ENCODE results near the gene PTPN6. TPM values are rescaled to one million over a fixed set of nuclear protein-coding genes. Genes with fewer than 3 reads are reported as not detected.
A peak's percentile ranks its signal among the peaks of the same experiment; 100 is the strongest.

Gene PTPN6
- total and polyA plus RNA-seq, 12 donors: 2.9 to 32.5 (median 5.8) TPM

GRCh38 chr12:6936636-6937480, 14.3 kb upstream of the PTPN6 start:
- intact Hi-C loops (cut with DNase I): loop anchor here in 1 of 10 donors (5.0 kb wide), 1 partner anchor 70 kb away; the partner anchor contains the start of gene TPI1
- no peaks in the 10 kb centered on the region for H3K9me3 ChIP-seq
- no peaks in the 10 kb centered on the region for H3K27me3 ChIP-seq
- ATAC-seq (peak in 7 of 8 donors; percentile 0 to 18 (median 1)), DNase-seq (no peak)
- peak overlapping the region; percentile 58 to 96 (median 72) for H3K4me3 ChIP-seq
- H3K27ac ChIP-seq: peak overlapping the region; percentile 91 to 98 (median 94)
- H3K36me3 ChIP-seq: peaks cover 0 to 82% (median 25%) of the 10 kb centered on the region in 9 donors
- peak in 1 of 9 donors; percentile 5 for TF ChIP-seq CTCF (IDR thresholded peaks at IDR 0.05)
- peaks cover 19 to 86% (median 69%) of the 10 kb centered on the region in 9 donors for H3K4me1 ChIP-seq
- WGBS, 2 donors: 32 to 38% methylated on average over 36 of the region's 36 CpGs

- H3K4me1 ChIP-seq: peaks cover 19 to 85% (median 66%) of the 10 kb centered on the region in 9 donors
- intact Hi-C loops (cut with DNase I): loop anchor here in 1 of 10 donors (5.0 kb wide), 1 partner anchor 70 kb away; the partner anchor contains the start of gene TPI1
Measured at GRCh38 chr12:6937481-6938352, 13.4 kb upstream of the PTPN6 start.

GRCh38 chr12:6938353-6939190, 12.6 kb upstream of the PTPN6 start:
- H3K4me3 ChIP-seq: peak overlapping the region in 9 of 10 donors; percentile 58 to 96 (median 72)
- peaks cover 0 to 69% (median 25%) of the 10 kb centered on the region in 9 donors for H3K36me3 ChIP-seq
- intact Hi-C loops (cut with DNase I): loop anchor here in 1 of 10 donors (5.0 kb wide), 1 partner anchor 71 kb away; the partner anchor contains the start of gene TPI1
- DNase-seq (peak in 1 of 2 donors; percentile 27), ATAC-seq (peak in 2 of 8 donors; percentile 2 to 3)
- H3K27me3 ChIP-seq: no peaks in the 10 kb centered on the region
- no peaks in the 10 kb centered on the region for H3K9me3 ChIP-seq
- H3K4me1 ChIP-seq: peaks cover 15 to 81% (median 64%) of the 10 kb centered on the region in 9 donors
- TF ChIP-seq CTCF (IDR thresholded peaks at IDR 0.05): peak in 1 of 9 donors; percentile 23
- H3K27ac ChIP-seq: peak overlapping the region in 9 of 10 donors; percentile 91 to 98 (median 95)
- 78 to 80% methylated on average over 32 of the region's 32 CpGs for WGBS, 2 donors

More at GRCh38 chr12:6937481-6938352, 13.4 kb upstream of the PTPN6 start:
- H3K36me3 ChIP-seq: peaks cover 0 to 78% (median 25%) of the 10 kb centered on the region in 9 donors
- no peaks in the 10 kb centered on the region for H3K27me3 ChIP-seq
- peak overlapping the region; percentile 91 to 98 (median 94) for H3K27ac ChIP-seq
- peak; percentile 91 to 99 (median 97) for TF ChIP-seq CTCF (IDR thresholded peaks at IDR 0.05)
- 1% methylated on average over 73 to 80 of the region's 80 CpGs for WGBS, 2 donors
- no peaks in the 10 kb centered on the region for H3K9me3 ChIP-seq
- ATAC-seq: peak; percentile 86 to 93 (median 88)
- peak overlapping the region; percentile 58 to 96 (median 72) for H3K4me3 ChIP-seq
- DNase-seq: peak; percentile 93

Data from heart right ventricle (tissue), 16 donors.